ENCODE results near the gene CYP3A5.

The CYP3A5 gene

DNA sequence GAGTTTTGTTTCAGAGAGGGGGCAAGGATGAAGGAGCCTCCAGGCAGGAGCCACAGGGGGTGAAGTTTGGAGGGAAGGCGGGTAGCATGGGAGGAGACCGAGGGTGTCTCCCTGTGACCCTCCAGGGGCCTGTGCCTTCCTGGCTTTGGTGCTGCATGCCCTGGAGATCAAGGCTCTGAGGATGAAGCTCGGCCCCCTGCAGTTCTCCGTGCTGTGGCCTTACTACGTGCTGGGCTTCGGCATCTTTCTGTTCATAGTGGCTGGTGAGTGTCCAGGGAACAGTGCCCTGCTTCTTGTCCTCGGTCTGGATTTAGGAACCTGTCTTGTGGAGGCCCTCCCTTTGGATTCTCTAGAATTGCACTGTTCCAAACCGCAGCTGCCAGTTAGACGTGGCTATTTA lies 72.2 kb downstream of the CYP3A5 start:
- Histone ChIP-seq H3K4me3 (no peak overlapping the region), H3K4me1 (no peaks in the 10 kb centered on the region), H3K4me2 (no peak overlapping the region), H3K36me3 (no peaks in the 10 kb centered on the region), H3K27ac (no peak overlapping the region), H4K20me1 (no peaks in the 10 kb centered on the region), H3K9ac (no peak overlapping the region), H3K9me3 (replicated peaks in 1 of 11) (peaks cover 0 to 3% (median 0%) of the 10 kb centered on the region in 11 experiments; a peak in 1 of 22 replicates), H3K27me3 (no peaks in the 10 kb centered on the region)
- TF ChIP-seq Cebpa-rat (IDR thresholded peaks at IDR 0.05), result no peak

- Histone ChIP-seq H3K4me2 (no peak overlapping the region), H3K9ac (no peak overlapping the region), H3K27me3 (no peaks in the 10 kb centered on the region), H3K36me3 (no peaks in the 10 kb centered on the region), H3K4me3 (no peak overlapping the region), H3K9me3 (replicated peaks in 1 of 11) (no peaks in the 10 kb centered on the region), H3K27ac (no peak overlapping the region), H3K4me1 (no peaks in the 10 kb centered on the region), H4K20me1 (no peaks in the 10 kb centered on the region)
- TF ChIP-seq Cebpa-rat (IDR thresholded peaks at IDR 0.05), result no peak
These were observed 73.3 kb downstream of the CYP3A5 start for GRCh38 chr7:99606531-99606930.

GRCh38 chr7:99605527-99605926 lies 74.3 kb downstream of the CYP3A5 start:
- TF ChIP-seq Cebpa-rat (IDR thresholded peaks at IDR 0.05), result no peak
- H3K9ac ChIP-seq, result no peak overlapping the region
- H3K36me3 ChIP-seq, result no peaks in the 10 kb centered on the region
- no peak overlapping the region for H3K4me3 ChIP-seq
- no peaks in the 10 kb centered on the region for H3K9me3 ChIP-seq (replicated peaks in 1 of 11)
- H4K20me1 ChIP-seq, result no peaks in the 10 kb centered on the region
- no peak overlapping the region for H3K27ac ChIP-seq
- H3K27me3 ChIP-seq, result no peaks in the 10 kb centered on the region
- H3K4me1 ChIP-seq, result no peaks in the 10 kb centered on the region
- H3K4me2 ChIP-seq, result no peak overlapping the region

- Histone ChIP-seq H3K27me3 (no peaks in the 10 kb centered on the region), H3K9me3 (replicated peaks in 1 of 11) (no peaks in the 10 kb centered on the region), H3K4me2 (no peak overlapping the region), H4K20me1 (no peaks in the 10 kb centered on the region), H3K27ac (no peak overlapping the region), H3K9ac (no peak overlapping the region), H3K4me3 (no peak overlapping the region), H3K4me1 (no peaks in the 10 kb centered on the region), H3K36me3 (no peaks in the 10 kb centered on the region)
- TF ChIP-seq Cebpa-rat (IDR thresholded peaks at IDR 0.05), result no peak
These were observed 78.0 kb downstream of the CYP3A5 start for GRCh38 chr7:99601656-99602310.

GRCh38 chr7:99599836-99600235 lies 80.0 kb downstream of the CYP3A5 start:
- Histone ChIP-seq H3K9me3 (replicated peaks in 1 of 11) (no peaks in the 10 kb centered on the region), H3K27me3 (no peaks in the 10 kb centered on the region), H4K20me1 (no peaks in the 10 kb centered on the region), H3K9ac (no peak overlapping the region), H3K4me1 (no peaks in the 10 kb centered on the region), H3K4me3 (no peak overlapping the region), H3K27ac (no peak overlapping the region), H3K4me2 (no peak overlapping the region), H3K36me3 (no peaks in the 10 kb centered on the region)
- TF ChIP-seq Cebpa-rat (IDR thresholded peaks at IDR 0.05), result no peak
